BJ (cell line): ENCODE results near the gene MRPL42. TPM values are rescaled to one million over a fixed set of nuclear protein-coding genes. Genes with fewer than 3 reads are reported as not detected.
"Not testable (repeated sequence)": the region's sequence is repeated elsewhere in the genome, so short reads cannot be mapped to it uniquely, and the experiment has no call there.

ENCODE experiments used
- CTCF ChIA-PET: fragments of 350-600 bp; formaldehyde crosslinking; extraction: SDS; loops from one replicate; lab custom pipeline; 2021; ENCODE audit warnings: antibody characterized with exemption, inconsistent platforms; lab: Yijun Ruan, JAX
- POLR2A ChIA-PET: fragments of 300-600 bp; sonication (Branson Sonifier 250); formaldehyde crosslinking; extraction: SDS; loops from one replicate; lab custom pipeline; 2021; ENCODE audit warnings: antibody characterized with exemption; lab: Charles Lee
- DNase-seq: peaks from one replicate; pipeline ENCODE4 v3.0.0-alpha.2; 2011; ENCODE audit warnings: low read depth
- H3K27me3 ChIP-seq: 2 replicates; pipeline ENCODE4 v1.6.0; 2011; ENCODE audit warnings: low read length; ENCODE audit not compliant: control insufficient read depth, insufficient read depth
- H3K36me3 ChIP-seq: 2 replicates; pipeline ENCODE4 v1.5.1; 2011; ENCODE audit warnings: low read length; ENCODE audit not compliant: control insufficient read depth, insufficient read depth
- H3K4me3 ChIP-seq: 2 replicates; pipeline ENCODE4 v1.5.1; 2011; ENCODE audit warnings: low read depth, mild to moderate bottlenecking, control low read depth, low read length
- polyA plus RNA-seq: library from polyadenylated mRNA; depleted of rRNA; stranded (reverse); fragments of >200 nt; gene quantifications from 2 replicates; pipeline ENCODE4 v1.2.3, GENCODE V29; 2011
- TF ChIP-seq, protein P1 (sequence below): IDR thresholded peaks from 2 replicates; pipeline ENCODE4 v1.5.1; 2011; ENCODE audit warnings: low read depth, mild to moderate bottlenecking, control low read depth, inconsistent platforms, low read length, moderate library complexity; ENCODE audit not compliant: insufficient read depth

Gene MRPL42
- polyA plus RNA-seq, 1 experiment, result 28.1 TPM

- ChIA-PET CTCF (interaction anchor here (0.6 to 2.0 kb wide), 5 partner anchors 9 to 631 kb away, joined by 3 to 6 read pairs (median 3); no protein-coding TSS in a partner anchor), POLR2A (no interaction called here)
- no peaks in the 10 kb centered on the region for H3K27me3 ChIP-seq
- no peak for DNase-seq
- H3K4me3 ChIP-seq, result no peak overlapping the region
- peaks cover 3% of the 10 kb centered on the region; the same call in 1 of the 2 replicates for H3K36me3 ChIP-seq
- TF ChIP-seq, protein P1, sequence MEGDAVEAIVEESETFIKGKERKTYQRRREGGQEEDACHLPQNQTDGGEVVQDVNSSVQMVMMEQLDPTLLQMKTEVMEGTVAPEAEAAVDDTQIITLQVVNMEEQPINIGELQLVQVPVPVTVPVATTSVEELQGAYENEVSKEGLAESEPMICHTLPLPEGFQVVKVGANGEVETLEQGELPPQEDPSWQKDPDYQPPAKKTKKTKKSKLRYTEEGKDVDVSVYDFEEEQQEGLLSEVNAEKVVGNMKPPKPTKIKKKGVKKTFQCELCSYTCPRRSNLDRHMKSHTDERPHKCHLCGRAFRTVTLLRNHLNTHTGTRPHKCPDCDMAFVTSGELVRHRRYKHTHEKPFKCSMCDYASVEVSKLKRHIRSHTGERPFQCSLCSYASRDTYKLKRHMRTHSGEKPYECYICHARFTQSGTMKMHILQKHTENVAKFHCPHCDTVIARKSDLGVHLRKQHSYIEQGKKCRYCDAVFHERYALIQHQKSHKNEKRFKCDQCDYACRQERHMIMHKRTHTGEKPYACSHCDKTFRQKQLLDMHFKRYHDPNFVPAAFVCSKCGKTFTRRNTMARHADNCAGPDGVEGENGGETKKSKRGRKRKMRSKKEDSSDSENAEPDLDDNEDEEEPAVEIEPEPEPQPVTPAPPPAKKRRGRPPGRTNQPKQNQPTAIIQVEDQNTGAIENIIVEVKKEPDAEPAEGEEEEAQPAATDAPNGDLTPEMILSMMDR, result no peak
Measured at GRCh38 chr12:93494096-93494495, 26.8 kb downstream of the MRPL42 start.

DNA sequence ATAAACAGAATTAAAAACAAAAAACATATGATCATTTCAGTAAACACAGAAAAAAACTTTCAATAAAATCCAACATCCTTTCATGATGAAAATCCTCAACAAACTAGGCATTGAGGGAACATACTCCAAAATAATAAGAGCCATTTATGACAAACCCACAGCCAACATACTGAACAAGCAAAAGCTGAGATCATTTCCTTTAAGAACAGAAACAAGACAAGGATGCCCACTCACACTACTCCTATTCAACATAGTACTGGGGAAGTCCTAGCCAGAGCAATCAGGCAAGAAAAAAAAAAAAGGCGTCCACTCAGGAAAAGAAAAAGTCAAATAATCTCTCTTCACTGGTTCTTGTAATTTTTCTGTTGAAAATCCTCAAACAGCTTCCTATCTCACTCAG, 30.1 kb downstream of the MRPL42 start:
- DNase-seq, result no peak
- H3K4me3 ChIP-seq, result no peak overlapping the region
- peaks cover 3% of the 10 kb centered on the region; the same call in 1 of the 2 replicates for H3K36me3 ChIP-seq
- TF ChIP-seq, protein P1, result no peak
- CTCF ChIA-PET, result no interaction called here
- no peaks in the 10 kb centered on the region for H3K27me3 ChIP-seq
- POLR2A ChIA-PET, result no interaction called here

DNA sequence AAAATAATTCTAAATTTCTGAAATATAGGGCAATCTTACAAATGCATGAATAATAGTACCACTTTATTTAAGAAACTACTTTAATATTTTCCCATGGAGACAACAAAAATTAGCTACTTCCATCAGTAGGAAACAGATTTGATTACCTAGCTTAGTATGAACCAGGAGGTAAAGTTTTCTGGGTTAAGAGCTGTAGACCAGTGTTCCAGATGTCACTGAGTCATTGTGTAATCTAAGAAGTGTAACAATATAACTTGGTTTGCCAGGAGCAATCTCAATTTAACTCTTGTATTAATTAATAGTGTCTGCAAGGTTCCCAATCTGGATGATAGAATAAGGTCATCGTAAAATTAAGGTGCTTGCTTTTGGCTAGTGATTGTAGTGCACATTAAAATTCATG, 31.5 kb downstream of the MRPL42 start:
- CTCF ChIA-PET, H3K4me3 ChIP-seq, H3K36me3 ChIP-seq, H3K27me3 ChIP-seq, DNase-seq, POLR2A ChIA-PET: not testable (repeated sequence)

DNA sequence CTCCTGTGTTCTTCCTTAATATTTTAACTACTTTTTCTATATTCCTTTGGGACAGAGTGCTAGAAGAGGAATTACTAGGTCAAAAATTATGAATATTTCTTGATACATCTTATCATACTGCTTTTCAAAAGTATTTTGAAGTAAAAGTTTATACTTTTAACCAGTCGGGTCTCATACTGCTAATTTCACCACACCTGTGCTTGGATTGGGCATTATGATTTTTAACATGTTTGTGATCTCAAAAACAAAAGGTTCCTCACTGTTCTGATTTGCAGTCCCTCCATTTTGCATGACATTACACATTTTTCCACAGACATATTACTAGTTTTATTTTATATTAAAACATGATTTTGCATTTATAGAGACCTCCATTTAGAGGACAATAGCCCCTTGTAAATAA, 32.9 kb downstream of the MRPL42 start:
- TF ChIP-seq, protein P1, result no peak
- ChIA-PET POLR2A (no interaction called here), CTCF (interaction anchor here (1.1 kb wide), 1 partner anchor 601 kb away, joined by 4 read pairs; no protein-coding TSS in a partner anchor)
- H3K27me3 ChIP-seq, result no peaks in the 10 kb centered on the region
- DNase-seq, result no peak
- 0 out of 2 replicates have a peak, but pooled peaks cover 1% of the 10 kb centered on the region for H3K36me3 ChIP-seq
- no peak overlapping the region for H3K4me3 ChIP-seq

DNA sequence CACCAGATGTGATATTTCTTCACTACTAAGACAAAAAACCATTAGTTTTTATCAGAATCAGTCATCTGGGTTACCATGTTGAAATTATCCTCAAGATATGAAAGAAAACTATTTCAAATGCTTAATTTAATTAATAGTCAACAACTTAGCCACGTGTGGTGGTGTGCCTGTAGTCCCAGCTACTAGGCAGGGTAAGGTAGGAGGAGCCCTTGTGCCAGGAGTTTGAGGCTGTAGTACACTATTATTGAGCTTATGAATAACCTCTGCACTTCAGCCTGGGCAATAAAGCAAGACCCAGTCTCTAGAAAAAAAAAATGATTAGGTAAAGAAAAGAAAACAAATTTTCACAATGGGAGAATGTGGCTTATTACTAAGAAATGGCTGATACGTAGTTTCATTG, 33.4 kb downstream of the MRPL42 start:
- Histone ChIP-seq H3K4me3 (no peak overlapping the region), H3K27me3 (no peaks in the 10 kb centered on the region), H3K36me3 (no peaks in the 10 kb centered on the region)
- TF ChIP-seq, protein P1, result no peak
- CTCF ChIA-PET, result interaction anchor here (1.1 kb wide), 1 partner anchor 601 kb away, joined by 4 read pairs; no protein-coding TSS in a partner anchor
- no peak for DNase-seq
- POLR2A ChIA-PET, result no interaction called here
